ENCODE results near the gene NLN. TPM values are rescaled to one million over a fixed set of nuclear protein-coding genes. Genes with fewer than 3 reads are reported as not detected.

Gene NLN
- total and polyA plus RNA-seq, 9 of the 15 experiments (the other 6 are each of a cell fraction or from before 2014, with no cell fraction given): 6.9 to 45.2 (median 28.8) TPM

GRCh38 chr5:65722575-65723403 is 784 bp downstream of the NLN start (continued):
- TF ChIP-seq E4F1 (CRISPR knock-in tag; IDR thresholded peaks at IDR 0.05; ENCODE audit: borderline replicate concordance): no peak
- TF ChIP-seq RHOXF2B (CRISPR knock-in tag; conservative IDR thresholded peaks at IDR 0.05): no peak
- no peak for TF ChIP-seq GABPB2 (CRISPR knock-in tag; conservative IDR thresholded peaks at IDR 0.05)
- TF ChIP-seq CCAR2 (IDR thresholded peaks at IDR 0.05; ENCODE audit: low read depth, low read length): no peak
- no peak for TF ChIP-seq IRF1 (CRISPR knock-in tag; IDR thresholded peaks at IDR 0.05; ENCODE audit: borderline replicate concordance)
- no peak for TF ChIP-seq PATZ1 (CRISPR knock-in tag; IDR thresholded peaks at IDR 0.05; ENCODE audit: borderline replicate concordance)
- no peak for TF ChIP-seq MTA2 (IDR thresholded peaks at IDR 0.05; ENCODE audit: low read depth)
- peak; percentile 64; the same call in 1 of the 2 replicates for TF ChIP-seq LCOR (CRISPR knock-in tag; IDR thresholded peaks at IDR 0.05)
- TF ChIP-seq LARP7 (IDR thresholded peaks at IDR 0.05): no peak
- no peak for TF ChIP-seq MCM3 (IDR thresholded peaks at IDR 0.05)
- no peak; the same call in 1 of the 2 replicates for TF ChIP-seq RB1 (IDR thresholded peaks at IDR 0.05; ENCODE audit: low read depth)
- TF ChIP-seq ATF1 (CRISPR knock-in tag; IDR thresholded peaks at IDR 0.05): no peak
- no peak for TF ChIP-seq ATF1 (tag; IDR thresholded peaks at IDR 0.05)
- no peak for TF ChIP-seq CBFA2T2 (conservative IDR thresholded peaks at IDR 0.05)
- no peak for TF ChIP-seq ARID1B (IDR thresholded peaks at IDR 0.05)
- no peak for TF ChIP-seq ZNF143 (CRISPR knock-in tag; IDR thresholded peaks at IDR 0.05)
- no peak for TF ChIP-seq POLR3G (IDR thresholded peaks at IDR 0.05; ENCODE audit: extremely low read depth, insufficient read length, insufficient replicate concordance)
- no peak for TF ChIP-seq ARHGAP35 (IDR thresholded peaks at IDR 0.05; ENCODE audit: partially characterized antibody)
- no peak for TF ChIP-seq YBX1 (IDR thresholded peaks at IDR 0.05)
- TF ChIP-seq HOMEZ (CRISPR knock-in tag; IDR thresholded peaks at IDR 0.05): no peak
- no peak; a peak in 1 of 4 replicates for TF ChIP-seq MLLT1 (IDR thresholded peaks at IDR 0.05)
